ENCODE results near the gene PCDHA11.

DNA sequence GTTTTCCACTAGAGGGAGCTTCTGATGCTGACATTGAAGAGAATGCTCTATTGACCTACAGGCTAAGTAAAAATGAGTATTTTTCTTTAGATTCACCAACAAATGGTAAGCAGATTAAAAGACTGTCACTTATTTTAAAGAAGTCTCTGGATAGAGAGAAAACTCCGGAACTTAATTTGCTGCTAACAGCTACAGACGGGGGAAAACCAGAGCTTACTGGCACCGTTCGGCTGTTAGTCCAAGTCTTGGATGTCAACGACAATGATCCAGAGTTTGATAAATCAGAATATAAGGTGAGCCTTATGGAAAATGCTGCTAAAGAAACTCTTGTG is 764 bp downstream of the PCDHA11 start:
- no peak for TF ChIP-seq EZH2 (IDR thresholded peaks at IDR 0.05)
- TF ChIP-seq CTCF (IDR thresholded peaks at IDR 0.05) = peak; percentile 50
